ENCODE measurements around the gene PRAMEF1.
"Not testable (repeated sequence)": the region's sequence is repeated elsewhere in the genome, so short reads cannot be mapped to it uniquely, and the experiment has no call there.

The PRAMEF1 gene

DNA sequence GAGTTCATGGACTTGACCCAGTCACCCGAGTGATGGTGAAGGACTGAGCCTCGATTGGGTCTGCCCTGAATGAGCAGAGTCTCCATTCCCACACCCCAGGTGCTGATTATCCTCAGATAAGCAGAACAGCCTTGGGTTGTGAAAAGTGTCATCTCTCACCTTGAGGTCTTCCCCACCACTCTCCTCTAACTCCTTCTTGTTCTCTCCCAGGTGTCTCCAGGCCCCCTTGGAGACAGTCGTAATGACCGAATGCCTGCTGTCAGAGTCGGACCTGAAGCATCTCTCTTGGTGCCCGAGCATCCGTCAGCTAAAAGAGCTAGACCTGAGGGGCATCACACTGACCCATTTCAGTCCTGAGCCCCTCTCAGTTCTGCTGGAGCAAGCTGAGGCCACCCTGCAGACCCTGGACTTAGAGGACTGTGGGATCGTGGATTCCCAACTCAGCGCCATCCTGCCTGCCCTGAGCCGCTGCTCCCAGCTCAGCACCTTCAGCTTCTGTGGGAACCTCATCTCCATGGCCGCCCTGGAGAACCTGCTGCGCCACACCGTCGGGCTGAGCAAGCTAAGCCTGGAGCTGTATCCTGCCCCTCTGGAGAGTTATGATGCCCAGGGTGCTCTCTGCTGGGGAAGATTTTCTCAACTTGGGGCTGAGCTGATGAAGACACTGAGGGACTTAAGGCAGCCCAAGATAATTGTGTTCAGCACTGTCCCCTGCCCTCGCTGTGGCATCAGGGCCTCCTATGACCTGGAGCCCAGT, 14.2 kb upstream of the PRAMEF1 start:
- no peak for DNase-seq

DNA sequence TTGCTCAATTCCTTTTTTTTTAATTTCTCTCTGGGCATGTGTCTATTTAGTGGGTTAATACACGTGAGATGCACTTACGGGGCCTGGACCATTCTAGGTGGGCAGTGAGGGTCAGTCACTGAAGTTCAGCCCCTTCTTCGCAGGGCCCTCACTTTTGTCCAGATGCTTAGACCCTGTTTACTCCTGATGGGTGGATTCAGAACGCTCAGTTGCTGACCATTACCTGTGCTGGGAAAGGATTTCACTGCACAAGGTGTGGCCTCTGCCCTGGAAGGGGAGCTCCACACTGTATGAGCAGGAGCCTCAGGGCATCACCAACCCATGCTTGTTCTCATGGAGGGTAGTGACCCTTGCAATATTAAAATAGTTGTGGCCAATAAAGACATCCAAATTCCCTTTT, 13.1 kb upstream of the PRAMEF1 start:
- DNase-seq: no peak

GRCh38 chr1:12778907-12779306, 12.3 kb upstream of the PRAMEF1 start:
- DNase-seq: no peak

- DNase-seq: not testable (repeated sequence)
These were observed 9.7 kb upstream of the PRAMEF1 start for GRCh38 chr1:12781488-12781887.

GRCh38 chr1:12783783-12784182, 7.4 kb upstream of the PRAMEF1 start:
- DNase-seq: not testable (repeated sequence)

DNA sequence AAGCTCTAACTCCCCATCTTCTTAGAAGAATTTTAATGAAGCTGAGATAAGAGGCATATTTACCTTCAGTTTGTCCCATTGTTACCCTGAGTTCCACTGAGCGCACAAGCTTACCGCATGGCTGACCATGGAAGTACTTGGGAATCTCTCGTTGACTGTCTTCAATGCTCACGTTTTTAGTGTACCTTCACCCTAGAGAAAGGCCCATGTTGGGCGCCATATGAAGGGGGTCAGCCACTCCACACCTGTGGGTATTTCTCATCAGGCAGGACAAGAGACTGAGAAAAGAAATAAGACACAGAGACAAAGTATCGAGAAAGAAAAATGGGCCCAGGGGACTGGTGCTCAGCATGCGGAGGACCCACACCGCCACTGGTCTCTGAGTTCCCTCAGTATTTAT, 6.5 kb upstream of the PRAMEF1 start:
- DNase-seq: not testable (repeated sequence)

DNA sequence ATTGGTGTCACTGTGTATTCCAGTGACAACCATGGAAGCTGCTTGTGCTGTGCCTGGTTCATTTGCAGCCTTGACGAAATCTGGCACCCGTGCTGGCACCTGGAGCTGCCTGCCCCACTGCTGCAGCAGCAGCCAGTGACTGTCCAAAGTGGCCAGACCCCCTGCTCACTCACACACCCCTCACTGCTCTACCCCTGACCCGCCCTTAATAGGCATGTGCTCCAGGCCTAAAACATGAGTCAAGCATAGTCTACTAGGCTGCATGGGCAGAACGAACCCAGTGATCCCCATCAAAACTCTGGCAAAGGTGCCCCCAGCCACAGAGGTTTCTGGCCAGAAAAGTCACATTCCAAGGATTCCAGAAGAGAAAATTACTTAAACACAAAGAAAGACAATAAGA, 7.7 kb downstream of the PRAMEF1 start:
- no peak for DNase-seq

DNA sequence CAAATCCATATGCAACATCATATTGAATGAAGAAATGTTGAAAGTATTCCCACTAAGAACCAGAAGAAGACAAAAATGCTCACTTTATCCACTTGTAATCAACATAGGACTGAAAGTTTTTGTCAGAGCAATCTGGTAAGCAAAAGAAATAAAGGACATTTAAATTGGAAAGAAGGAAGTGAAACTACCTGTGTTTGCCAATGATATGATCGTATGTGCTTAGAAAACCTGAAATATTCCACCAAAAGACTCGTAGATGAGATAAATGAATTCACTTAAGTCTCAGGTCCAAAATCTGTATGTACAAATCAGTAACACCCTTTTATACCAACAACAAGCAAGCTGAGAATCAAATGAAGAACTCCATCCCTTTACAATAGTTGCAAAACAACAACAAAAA, 8.5 kb downstream of the PRAMEF1 start:
- no peak for DNase-seq

DNA sequence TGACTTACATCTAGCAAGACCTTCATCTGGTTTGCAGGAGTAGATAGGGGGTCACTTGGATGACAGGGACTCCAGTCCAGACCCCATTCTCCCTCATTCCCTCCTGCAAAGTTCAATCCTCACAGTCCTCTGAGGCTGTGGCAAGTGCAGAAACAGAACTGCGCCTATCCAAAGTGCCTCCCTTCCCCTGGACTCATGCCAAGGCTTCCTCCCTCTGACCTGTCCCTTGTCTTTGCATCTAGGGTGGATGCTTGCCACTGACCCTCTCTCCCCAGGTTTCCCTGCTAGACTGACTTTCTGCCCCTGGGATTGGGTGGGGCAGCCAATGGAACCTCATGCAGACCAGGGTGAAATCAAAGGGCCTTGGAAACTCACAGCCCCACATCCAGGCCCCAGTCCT, 18.7 kb downstream of the PRAMEF1 start:
- DNase-seq: no peak

GRCh38 chr1:12810691-12811408, 19.7 kb downstream of the PRAMEF1 start:
- no peak for DNase-seq

GRCh38 chr1:12811409-12811784, 20.2 kb downstream of the PRAMEF1 start:
- no peak for DNase-seq

- DNase-seq: not testable (repeated sequence)
These were observed 27.9 kb downstream of the PRAMEF1 start for GRCh38 chr1:12819061-12819460.

DNA sequence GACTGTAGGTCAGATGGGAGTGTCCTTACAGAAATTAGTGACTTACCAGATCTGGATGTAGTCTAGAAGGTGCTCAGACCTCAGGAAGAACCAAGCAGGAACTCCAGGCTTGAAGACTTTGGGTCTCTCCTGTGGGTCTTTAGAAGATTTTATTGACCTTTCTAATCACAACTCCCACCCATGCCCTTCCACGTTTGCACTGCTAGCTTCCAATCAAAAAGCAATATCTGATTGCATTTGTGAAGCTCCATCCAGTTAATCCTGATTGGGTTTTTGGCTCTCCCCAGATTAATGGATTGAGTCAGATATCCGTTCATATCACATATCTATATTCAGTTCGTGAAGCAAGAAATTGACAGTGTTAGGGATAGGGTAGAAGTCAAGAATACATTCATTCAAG, 40.1 kb downstream of the PRAMEF1 start, which contains the start of gene PRAMEF11:
TSS of gene PRAMEF11 (minus strand) at position 101 of the 400 bp plus-strand sequence. CDS start 2,621 bp downstream, outside the sequence.
- DNase-seq: not testable (repeated sequence)

DNA sequence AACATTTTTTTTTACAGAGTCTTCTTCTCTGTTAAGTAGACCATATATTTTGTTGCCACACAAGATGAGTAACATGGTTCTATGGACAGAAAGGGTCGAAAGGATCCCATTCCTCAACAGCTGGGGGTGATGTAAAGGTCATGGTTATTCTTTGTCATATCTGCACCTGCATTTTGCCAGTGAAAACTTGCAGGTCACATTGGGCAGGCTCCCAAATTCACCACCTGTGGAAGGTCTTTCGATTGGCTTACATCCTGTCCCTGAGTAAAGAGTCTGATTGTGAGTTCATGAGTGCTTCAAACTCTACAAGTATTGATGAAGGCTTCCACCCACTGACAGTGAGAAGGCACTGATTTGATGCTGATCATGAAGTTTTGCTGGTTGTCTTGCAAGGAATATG, 42.1 kb downstream of the PRAMEF1 start:
- not testable (repeated sequence) for DNase-seq
